OCI-LY7 (cell line): Measurements from ENCODE around the gene LANCL2.
"Not testable (repeated sequence)": the region's sequence is repeated elsewhere in the genome, so short reads cannot be mapped to it uniquely, and the experiment has no call there.

Source experiments
- CTCF ChIP-seq: fragments of 200-600 bp; sonication (generic); conservative IDR thresholded peaks from 2 replicates; pipeline ENCODE4 v1.5.1; 2014; ENCODE audit warnings: mild to moderate bottlenecking, antibody characterized with exemption, low read length, moderate library complexity, mixed read lengths
- EZH2phosphoT487 ChIP-seq: fragments of 200-600 bp; sonication (generic); IDR thresholded peaks from 2 replicates; pipeline ENCODE4 v1.6.1; 2018; ENCODE audit warnings: low read depth, borderline replicate concordance, mild to moderate bottlenecking, mixed run types, antibody characterized with exemption, low read length, moderate library complexity, mixed read lengths

GRCh38 chr7:55417456-55417855 lies 52.3 kb downstream of the LANCL2 start:
- not testable (repeated sequence) for TF ChIP-seq CTCF, EZH2phosphoT487
